GM10266 (cell line): ENCODE data around the gene AKR7A2.
A peak's percentile ranks its signal among the peaks of the same experiment; 100 is the strongest.
"Not testable (repeated sequence)": the region's sequence is repeated elsewhere in the genome, so short reads cannot be mapped to it uniquely, and the experiment has no call there.

Source experiments
- DNase-seq: peaks from one replicate; pipeline ENCODE4 v3.0.0; 2012; ENCODE audit errors: extremely low spot score
- TF ChIP-seq, protein P1 (sequence below): IDR thresholded peaks from 2 replicates; pipeline ENCODE4 v1.5.1; 2012; ENCODE audit warnings: mild to moderate bottlenecking, low read depth; ENCODE audit not compliant: control insufficient read depth, insufficient read depth; ENCODE audit errors: missing control alignments

Gene AKR7A2

DNA sequence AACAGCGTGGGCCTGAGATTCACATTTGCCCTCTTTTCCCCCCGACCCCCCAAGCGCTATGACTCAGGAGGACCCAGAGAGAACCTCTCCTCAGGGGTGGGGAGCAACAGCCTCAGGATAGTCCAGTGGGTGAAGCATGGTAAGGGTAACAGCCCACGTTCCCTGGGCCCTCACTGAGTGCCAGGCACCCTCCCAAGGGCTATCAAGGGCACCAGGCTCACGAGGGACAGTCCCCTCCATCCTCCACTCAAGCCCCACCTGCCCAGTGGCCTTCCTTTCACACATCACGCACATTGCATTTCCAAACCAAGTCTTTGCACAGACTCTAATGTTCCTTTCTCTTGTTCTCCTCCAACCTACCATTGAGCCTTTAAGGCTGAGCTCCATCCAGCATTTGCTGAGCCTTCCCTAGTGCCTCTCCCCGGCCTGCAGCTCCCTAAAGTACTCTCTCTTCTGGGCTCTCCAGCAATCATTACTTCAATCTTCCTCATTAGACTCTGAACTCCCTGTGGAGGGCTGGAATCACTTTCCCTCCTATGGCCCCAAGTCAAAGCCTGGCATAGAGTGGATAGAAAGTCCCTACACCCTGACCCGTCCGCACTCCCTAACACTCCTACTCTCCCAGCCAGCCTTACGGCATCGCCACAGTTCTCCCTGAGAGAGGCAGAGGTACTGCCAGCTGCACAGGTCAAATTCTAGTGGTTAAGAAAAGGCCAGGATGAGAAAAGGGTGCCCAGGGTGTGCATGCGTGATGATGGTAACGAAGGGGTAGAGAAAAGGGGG lies 1.0 kb downstream of the AKR7A2 start:
- peak; percentile 20 for DNase-seq
- TF ChIP-seq, protein P1, sequence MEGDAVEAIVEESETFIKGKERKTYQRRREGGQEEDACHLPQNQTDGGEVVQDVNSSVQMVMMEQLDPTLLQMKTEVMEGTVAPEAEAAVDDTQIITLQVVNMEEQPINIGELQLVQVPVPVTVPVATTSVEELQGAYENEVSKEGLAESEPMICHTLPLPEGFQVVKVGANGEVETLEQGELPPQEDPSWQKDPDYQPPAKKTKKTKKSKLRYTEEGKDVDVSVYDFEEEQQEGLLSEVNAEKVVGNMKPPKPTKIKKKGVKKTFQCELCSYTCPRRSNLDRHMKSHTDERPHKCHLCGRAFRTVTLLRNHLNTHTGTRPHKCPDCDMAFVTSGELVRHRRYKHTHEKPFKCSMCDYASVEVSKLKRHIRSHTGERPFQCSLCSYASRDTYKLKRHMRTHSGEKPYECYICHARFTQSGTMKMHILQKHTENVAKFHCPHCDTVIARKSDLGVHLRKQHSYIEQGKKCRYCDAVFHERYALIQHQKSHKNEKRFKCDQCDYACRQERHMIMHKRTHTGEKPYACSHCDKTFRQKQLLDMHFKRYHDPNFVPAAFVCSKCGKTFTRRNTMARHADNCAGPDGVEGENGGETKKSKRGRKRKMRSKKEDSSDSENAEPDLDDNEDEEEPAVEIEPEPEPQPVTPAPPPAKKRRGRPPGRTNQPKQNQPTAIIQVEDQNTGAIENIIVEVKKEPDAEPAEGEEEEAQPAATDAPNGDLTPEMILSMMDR: no peak

- TF ChIP-seq, protein P1: no peak
- no peak for DNase-seq
Observed at GRCh38 chr1:19310061-19310460, 1.9 kb downstream of the AKR7A2 start.

GRCh38 chr1:19309123-19309813 lies 2.7 kb downstream of the AKR7A2 start:
- no peak for DNase-seq
- TF ChIP-seq, protein P1: no peak

DNA sequence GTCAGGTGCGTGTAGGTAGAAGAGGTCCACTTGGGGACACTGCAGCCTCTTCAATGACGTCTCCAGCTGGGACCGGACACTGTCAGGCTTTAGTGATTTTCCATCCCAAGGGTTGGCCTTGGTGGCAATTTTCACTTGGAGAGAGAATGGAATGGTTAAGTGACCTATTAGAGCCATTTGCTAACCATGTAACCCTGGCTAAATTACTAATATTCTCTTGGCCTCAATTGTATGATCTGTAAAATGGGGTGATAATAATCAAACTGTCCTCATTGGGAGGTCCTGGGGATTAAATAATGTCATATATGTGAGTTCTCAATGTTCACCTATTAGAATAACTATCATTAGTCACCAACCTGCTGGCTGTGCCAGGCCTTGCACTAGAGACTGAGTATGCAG lies 3.4 kb downstream of the AKR7A2 start:
- no peak for DNase-seq
- TF ChIP-seq, protein P1: no peak

GRCh38 chr1:19307794-19308508 lies 4.0 kb downstream of the AKR7A2 start:
- no peak for DNase-seq
- TF ChIP-seq, protein P1: no peak

GRCh38 chr1:19306941-19307340 lies 5.0 kb downstream of the AKR7A2 start:
- no peak for DNase-seq
- TF ChIP-seq, protein P1: no peak

- DNase-seq: no peak
- TF ChIP-seq, protein P1: no peak
Observed at GRCh38 chr1:19305880-19306279, 6.1 kb downstream of the AKR7A2 start.

GRCh38 chr1:19304081-19304480 lies 7.9 kb downstream of the AKR7A2 start:
- DNase-seq: not testable (repeated sequence)
